ENCODE data around the gene FKBP4. TPM values are rescaled to one million over a fixed set of nuclear protein-coding genes. Genes with fewer than 3 reads are reported as not detected.

The FKBP4 gene
- total RNA-seq, 1 experiment from 2014 or later, result 118 TPM

DNA sequence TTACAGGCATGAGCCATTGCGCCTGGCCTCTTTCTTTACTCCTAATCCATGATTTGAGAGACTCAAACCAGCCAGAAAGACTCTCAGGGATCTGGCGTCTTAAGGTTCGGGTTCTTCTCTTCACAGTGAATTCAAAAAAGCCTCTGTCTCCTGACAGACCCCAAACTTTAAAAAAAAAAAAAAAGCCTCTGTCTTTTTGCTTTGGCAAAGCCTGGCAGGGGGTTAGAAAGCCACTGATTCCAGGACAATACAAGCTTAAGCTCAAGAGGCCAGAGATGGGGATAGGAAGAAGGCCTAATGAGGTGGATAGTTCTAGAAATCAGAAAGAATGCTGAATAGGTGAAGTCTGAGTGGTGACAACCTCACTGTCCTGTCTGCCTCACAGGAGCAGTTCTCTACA, 31.3 kb downstream of the FKBP4 start:
- Histone ChIP-seq H3K36me3 (ENCODE audit: control insufficient read depth, insufficient read depth, low read length) (0 out of 2 replicates have a peak, but pooled peaks cover 4% of the 10 kb centered on the region), H3K4me1 (no peaks in the 10 kb centered on the region), H3K27me3 (replicated peaks; ENCODE audit: control insufficient read depth, insufficient read depth, low read length) (no peaks in the 10 kb centered on the region), H3K9me3 (no peaks in the 10 kb centered on the region), H3K4me3 (ENCODE audit: low read depth, low read length) (no peak overlapping the region)
- Mint-ChIP-seq H3K36me3 (ENCODE audit: insufficient read depth, unreplicated experiment) (peaks cover 39% of the 10 kb centered on the region), H3K4me1 (ENCODE audit: low read depth, unreplicated experiment) (no peaks in the 10 kb centered on the region), H3K27me3 (ENCODE audit: insufficient read depth, unreplicated experiment) (no peaks in the 10 kb centered on the region), H3K9me3 (ENCODE audit: unreplicated experiment) (no peaks in the 10 kb centered on the region), H3K27ac (ENCODE audit: unreplicated experiment) (no peak overlapping the region), H3K4me3 (ENCODE audit: unreplicated experiment) (no peak overlapping the region)
- no TSS peak for BruUV-seq (replicated peaks)
- ChIA-PET CTCF (no interaction called here), POLR2A (no interaction called here)
- TF ChIP-seq, protein P1, sequence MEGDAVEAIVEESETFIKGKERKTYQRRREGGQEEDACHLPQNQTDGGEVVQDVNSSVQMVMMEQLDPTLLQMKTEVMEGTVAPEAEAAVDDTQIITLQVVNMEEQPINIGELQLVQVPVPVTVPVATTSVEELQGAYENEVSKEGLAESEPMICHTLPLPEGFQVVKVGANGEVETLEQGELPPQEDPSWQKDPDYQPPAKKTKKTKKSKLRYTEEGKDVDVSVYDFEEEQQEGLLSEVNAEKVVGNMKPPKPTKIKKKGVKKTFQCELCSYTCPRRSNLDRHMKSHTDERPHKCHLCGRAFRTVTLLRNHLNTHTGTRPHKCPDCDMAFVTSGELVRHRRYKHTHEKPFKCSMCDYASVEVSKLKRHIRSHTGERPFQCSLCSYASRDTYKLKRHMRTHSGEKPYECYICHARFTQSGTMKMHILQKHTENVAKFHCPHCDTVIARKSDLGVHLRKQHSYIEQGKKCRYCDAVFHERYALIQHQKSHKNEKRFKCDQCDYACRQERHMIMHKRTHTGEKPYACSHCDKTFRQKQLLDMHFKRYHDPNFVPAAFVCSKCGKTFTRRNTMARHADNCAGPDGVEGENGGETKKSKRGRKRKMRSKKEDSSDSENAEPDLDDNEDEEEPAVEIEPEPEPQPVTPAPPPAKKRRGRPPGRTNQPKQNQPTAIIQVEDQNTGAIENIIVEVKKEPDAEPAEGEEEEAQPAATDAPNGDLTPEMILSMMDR (IDR thresholded peaks at IDR 0.05; ENCODE audit: insufficient read depth in 1 of 2, low read depth in 1 of 2, low read length in 1 of 2, severe bottlenecking in 1 of 2, unreplicated experiment in 1 of 2), result no peak
- DNase-seq, result no peak
- intact Hi-C loops (cut with micrococcal nuclease; ENCODE audit: unreplicated experiment), result no loop called here

DNA sequence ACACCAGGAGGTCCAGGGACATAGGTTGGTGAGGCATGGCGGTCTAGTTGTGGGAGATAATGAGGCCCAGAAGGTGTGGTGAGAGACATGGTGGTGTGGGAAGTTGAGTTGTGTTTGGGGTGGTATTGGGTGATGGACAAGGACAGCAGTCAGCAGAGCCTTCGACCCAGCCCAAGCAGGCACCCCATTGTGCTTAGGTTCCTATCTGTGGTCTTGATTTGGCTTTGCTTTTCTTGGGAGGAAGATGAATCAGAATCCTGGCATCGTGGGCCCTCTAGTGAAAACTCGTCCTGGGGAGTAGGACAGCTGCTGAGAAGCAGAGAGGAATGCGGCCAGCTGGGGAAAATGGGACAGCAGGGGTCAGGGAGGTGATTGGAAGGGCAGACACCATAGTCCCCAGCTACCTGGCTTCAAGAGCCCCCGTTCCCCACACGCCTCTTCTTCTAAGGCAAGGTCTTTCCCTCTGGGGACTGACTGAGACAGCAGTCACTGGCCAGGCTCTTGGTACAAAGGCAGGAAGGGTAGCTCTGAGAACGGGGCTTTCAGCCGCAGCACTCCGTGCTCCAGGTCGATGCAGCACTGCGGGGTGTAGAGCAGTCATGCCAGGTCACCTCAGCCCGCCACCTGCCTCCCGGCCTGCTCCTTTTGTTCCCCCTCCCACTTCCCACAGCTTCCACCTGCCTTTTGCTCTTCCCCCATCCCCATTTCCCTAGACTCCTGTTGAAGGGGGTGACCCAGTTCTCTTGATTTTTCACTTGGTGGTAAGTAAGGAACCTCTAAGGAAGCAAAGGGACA, 32.1 kb downstream of the FKBP4 start:
- Mint-ChIP-seq H3K27ac (ENCODE audit: unreplicated experiment) (no peak overlapping the region), H3K27me3 (ENCODE audit: insufficient read depth, unreplicated experiment) (no peaks in the 10 kb centered on the region), H3K4me3 (ENCODE audit: unreplicated experiment) (no peak overlapping the region), H3K36me3 (ENCODE audit: insufficient read depth, unreplicated experiment) (peaks cover 42% of the 10 kb centered on the region), H3K4me1 (ENCODE audit: low read depth, unreplicated experiment) (no peaks in the 10 kb centered on the region), H3K9me3 (ENCODE audit: unreplicated experiment) (no peaks in the 10 kb centered on the region)
- no peak for DNase-seq
- H3K4me1 ChIP-seq, result no peaks in the 10 kb centered on the region
- H3K4me3 ChIP-seq (ENCODE audit: low read depth, low read length), result no peak overlapping the region
- CTCF ChIA-PET, result no interaction called here
- no peaks in the 10 kb centered on the region for H3K9me3 ChIP-seq
- TF ChIP-seq, protein P1 (IDR thresholded peaks at IDR 0.05; ENCODE audit: insufficient read depth in 1 of 2, low read depth in 1 of 2, low read length in 1 of 2, severe bottlenecking in 1 of 2, unreplicated experiment in 1 of 2), result no peak
- POLR2A ChIA-PET, result no interaction called here
- 0 out of 2 replicates have a peak, but pooled peaks cover 2% of the 10 kb centered on the region for H3K36me3 ChIP-seq (ENCODE audit: control insufficient read depth, insufficient read depth, low read length)
- BruUV-seq (replicated peaks), result no TSS peak
- intact Hi-C loops (cut with micrococcal nuclease; ENCODE audit: unreplicated experiment), result no loop called here
- H3K27me3 ChIP-seq (replicated peaks; ENCODE audit: control insufficient read depth, insufficient read depth, low read length), result no peaks in the 10 kb centered on the region

DNA sequence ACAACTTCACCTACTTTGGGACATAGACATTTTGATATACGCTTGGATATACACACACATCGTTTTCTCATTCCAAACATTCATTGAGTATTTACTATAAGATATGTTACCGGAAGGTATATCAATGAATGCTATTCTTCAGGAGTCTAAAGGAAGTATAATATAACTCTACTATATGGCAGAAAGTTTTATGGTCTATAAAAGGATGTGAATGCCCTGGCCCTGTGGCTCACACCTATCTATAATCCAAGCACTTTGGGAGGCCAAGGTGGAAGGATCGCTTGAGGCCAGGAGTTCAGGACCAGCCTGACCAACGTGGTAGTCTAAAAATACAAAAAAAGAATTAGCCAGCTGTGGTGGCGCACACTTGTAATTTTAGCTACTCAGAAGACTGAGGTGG, 34.5 kb downstream of the FKBP4 start:
- H3K36me3 Mint-ChIP-seq (ENCODE audit: insufficient read depth, unreplicated experiment), result peaks cover 28% of the 10 kb centered on the region
- H3K4me1 ChIP-seq, result no peaks in the 10 kb centered on the region
- H3K27me3 ChIP-seq (replicated peaks; ENCODE audit: control insufficient read depth, insufficient read depth, low read length), result no peaks in the 10 kb centered on the region
- BruUV-seq (replicated peaks), result no TSS peak
- H3K4me1 Mint-ChIP-seq (ENCODE audit: low read depth, unreplicated experiment), result no peaks in the 10 kb centered on the region
- intact Hi-C loops (cut with micrococcal nuclease; ENCODE audit: unreplicated experiment), result no loop called here
- DNase-seq, result no peak
- H3K9me3 Mint-ChIP-seq (ENCODE audit: unreplicated experiment), result no peaks in the 10 kb centered on the region
- no peak overlapping the region for H3K4me3 ChIP-seq (ENCODE audit: low read depth, low read length)
- TF ChIP-seq, protein P1 (IDR thresholded peaks at IDR 0.05; ENCODE audit: insufficient read depth in 1 of 2, low read depth in 1 of 2, low read length in 1 of 2, severe bottlenecking in 1 of 2, unreplicated experiment in 1 of 2), result no peak
- no peak overlapping the region for H3K27ac Mint-ChIP-seq (ENCODE audit: unreplicated experiment)
- no peaks in the 10 kb centered on the region for H3K9me3 ChIP-seq
- no peak overlapping the region for H3K4me3 Mint-ChIP-seq (ENCODE audit: unreplicated experiment)
- ChIA-PET POLR2A (no interaction called here), CTCF (no interaction called here)
- peaks cover 2% of the 10 kb centered on the region for H3K27me3 Mint-ChIP-seq (ENCODE audit: insufficient read depth, unreplicated experiment)
- H3K36me3 ChIP-seq (ENCODE audit: control insufficient read depth, insufficient read depth, low read length), result no peaks in the 10 kb centered on the region
